Memory B cell (primary cell): Measurements from ENCODE around the gene GLOD4.
"Not testable (repeated sequence)": the region's sequence is repeated elsewhere in the genome, so short reads cannot be mapped to it uniquely, and the experiment has no call there.

ENCODE experiments used
- ATAC-seq: fragments of 150-1000 bp; cut with Tn5 transposase; 2 replicates; pipeline ENCODE4 v1.10.0; 2021; ENCODE audit warnings: low read depth, mild to moderate bottlenecking, moderate library complexity
- DNase-seq, 2 donors: peaks; one replicate each; pipeline ENCODE4 v3.0.0; 2022; ENCODE audit warnings: low spot score in 2 of 2
- H3K27ac Mint-ChIP-seq: one replicate; pipeline ENCODE4 v1.8.0; 2022; ENCODE audit warnings: mild to moderate bottlenecking, moderate library complexity, mixed read lengths
- H3K27me3 Mint-ChIP-seq: one replicate; pipeline ENCODE4 v1.8.0; 2022; ENCODE audit warnings: mixed read lengths
- H3K36me3 Mint-ChIP-seq: one replicate; pipeline ENCODE4 v1.8.0; 2022; ENCODE audit warnings: mild to moderate bottlenecking, mixed read lengths
- H3K4me1 Mint-ChIP-seq: one replicate; pipeline ENCODE4 v1.8.0; 2022; ENCODE audit warnings: mixed read lengths
- H3K4me3 Mint-ChIP-seq: one replicate; pipeline ENCODE4 v1.8.0; 2022; ENCODE audit warnings: mild to moderate bottlenecking, moderate library complexity, mixed read lengths
- H3K9me3 Mint-ChIP-seq: one replicate; pipeline ENCODE4 v1.8.0; 2022; ENCODE audit warnings: mixed read lengths

The GLOD4 gene

GRCh38 chr17:774313-774584, 7.8 kb downstream of the GLOD4 start:
- H3K4me3 Mint-ChIP-seq, result no peak overlapping the region
- H3K27me3 Mint-ChIP-seq, result no peaks in the 10 kb centered on the region
- peaks cover 8% of the 10 kb centered on the region for H3K4me1 Mint-ChIP-seq
- peaks cover 35% of the 10 kb centered on the region for H3K36me3 Mint-ChIP-seq
- no peak overlapping the region for H3K27ac Mint-ChIP-seq
- no peak for ATAC-seq
- no peak for DNase-seq
- H3K9me3 Mint-ChIP-seq, result no peaks in the 10 kb centered on the region

- Mint-ChIP-seq H3K4me3 (no peak overlapping the region), H3K27me3 (no peaks in the 10 kb centered on the region), H3K27ac (no peak overlapping the region), H3K4me1 (peaks cover 8% of the 10 kb centered on the region), H3K36me3 (peaks cover 40% of the 10 kb centered on the region), H3K9me3 (no peaks in the 10 kb centered on the region)
- DNase-seq, result no peak
- no peak for ATAC-seq
These were observed 8.4 kb downstream of the GLOD4 start for GRCh38 chr17:773467-774312.

- DNase-seq (no peak), ATAC-seq (no peak)
- Mint-ChIP-seq H3K36me3 (peaks cover 43% of the 10 kb centered on the region), H3K27ac (no peak overlapping the region), H3K9me3 (no peaks in the 10 kb centered on the region), H3K4me1 (peaks cover 8% of the 10 kb centered on the region), H3K27me3 (no peaks in the 10 kb centered on the region), H3K4me3 (no peak overlapping the region)
These were observed 9.1 kb downstream of the GLOD4 start for GRCh38 chr17:773016-773415.

DNA sequence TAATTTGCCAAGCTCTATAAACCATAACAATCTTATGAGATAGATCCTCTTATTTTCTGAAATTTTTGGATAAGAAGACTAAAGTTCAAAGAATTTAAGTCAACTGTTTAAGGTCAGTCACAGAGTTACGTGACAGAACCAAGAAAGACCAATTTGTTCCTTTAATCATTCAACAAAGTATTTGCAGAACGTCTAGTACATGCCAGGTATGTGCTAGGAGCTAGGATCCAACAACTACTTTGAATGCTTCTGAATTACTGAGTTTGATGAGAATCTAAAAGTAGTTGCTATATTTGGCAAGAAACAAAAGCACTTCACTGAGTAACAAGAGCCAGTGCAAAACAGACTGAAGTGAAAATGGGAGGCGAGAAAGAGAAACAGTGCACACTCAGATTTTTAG, 15.0 kb downstream of the GLOD4 start:
- ATAC-seq (no peak), DNase-seq (no peak)
- Mint-ChIP-seq H3K27me3 (no peaks in the 10 kb centered on the region), H3K4me3 (no peak overlapping the region), H3K27ac (no peak overlapping the region), H3K4me1 (peaks cover 3% of the 10 kb centered on the region), H3K9me3 (no peaks in the 10 kb centered on the region), H3K36me3 (peaks cover 42% of the 10 kb centered on the region)

DNA sequence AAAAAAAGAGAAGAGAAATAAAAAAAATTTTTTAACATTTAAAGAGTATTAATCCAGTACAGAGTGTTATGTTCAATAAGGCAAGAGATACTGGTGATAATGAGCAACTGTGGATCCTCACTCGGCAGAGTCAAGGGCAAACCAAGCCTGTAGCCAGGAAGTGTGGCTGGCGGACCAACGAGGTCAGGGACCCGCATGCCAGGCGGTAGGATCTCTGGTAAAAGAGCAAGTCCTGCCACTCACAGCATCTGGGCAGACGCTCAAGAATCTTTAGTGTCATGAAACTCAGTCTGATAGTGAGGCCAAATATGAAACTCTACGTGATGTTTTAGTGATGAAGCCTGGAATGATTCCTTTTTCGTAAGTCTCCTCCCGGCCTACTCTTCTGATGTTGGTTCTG, 21.7 kb downstream of the GLOD4 start:
- no peak for DNase-seq
- no peak overlapping the region for H3K27ac Mint-ChIP-seq
- no peak overlapping the region for H3K4me3 Mint-ChIP-seq
- ATAC-seq, result no peak
- H3K27me3 Mint-ChIP-seq, result no peaks in the 10 kb centered on the region
- no peaks in the 10 kb centered on the region for H3K9me3 Mint-ChIP-seq
- H3K4me1 Mint-ChIP-seq, result peaks cover 3% of the 10 kb centered on the region
- H3K36me3 Mint-ChIP-seq, result peaks cover 27% of the 10 kb centered on the region

GRCh38 chr17:759964-760363, 22.1 kb downstream of the GLOD4 start:
- no peak for ATAC-seq
- Mint-ChIP-seq H3K36me3 (peaks cover 23% of the 10 kb centered on the region), H3K4me3 (no peak overlapping the region), H3K27ac (no peak overlapping the region), H3K4me1 (no peaks in the 10 kb centered on the region), H3K27me3 (no peaks in the 10 kb centered on the region), H3K9me3 (no peaks in the 10 kb centered on the region)
- DNase-seq, result no peak

DNA sequence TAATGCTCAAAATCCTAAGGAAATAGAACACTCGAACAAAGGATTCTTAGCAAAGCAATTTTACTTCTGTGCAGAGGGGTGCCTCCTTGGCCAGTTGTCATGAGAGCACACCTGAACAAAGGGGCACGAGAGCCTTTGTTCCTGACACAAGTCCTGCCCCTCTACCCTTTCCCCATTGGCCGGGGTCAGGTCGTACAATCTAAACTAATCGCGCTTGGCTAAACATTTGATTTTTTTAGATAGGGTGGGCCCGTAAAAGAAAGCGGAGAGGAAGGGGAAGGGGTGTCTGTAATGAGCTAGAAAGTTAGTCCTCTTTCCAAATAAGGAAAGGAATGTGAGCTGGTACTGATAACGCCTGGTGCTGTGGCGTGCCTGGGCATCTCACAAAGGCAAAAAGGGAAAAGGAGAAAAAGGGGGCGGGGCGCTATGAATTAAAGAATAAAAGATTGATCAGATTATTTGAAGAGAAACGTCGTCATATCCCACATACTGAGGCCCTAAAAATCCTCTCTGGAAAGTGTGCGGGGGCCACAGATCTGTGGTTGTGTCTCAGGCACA, 26.0 kb downstream of the GLOD4 start:
- ATAC-seq, H3K27ac Mint-ChIP-seq, H3K27me3 Mint-ChIP-seq, DNase-seq, H3K4me3 Mint-ChIP-seq, H3K9me3 Mint-ChIP-seq: not testable (repeated sequence)
- Mint-ChIP-seq H3K4me1 (peaks cover 10% of the 10 kb centered on the region), H3K36me3 (peaks cover 11% of the 10 kb centered on the region)

DNA sequence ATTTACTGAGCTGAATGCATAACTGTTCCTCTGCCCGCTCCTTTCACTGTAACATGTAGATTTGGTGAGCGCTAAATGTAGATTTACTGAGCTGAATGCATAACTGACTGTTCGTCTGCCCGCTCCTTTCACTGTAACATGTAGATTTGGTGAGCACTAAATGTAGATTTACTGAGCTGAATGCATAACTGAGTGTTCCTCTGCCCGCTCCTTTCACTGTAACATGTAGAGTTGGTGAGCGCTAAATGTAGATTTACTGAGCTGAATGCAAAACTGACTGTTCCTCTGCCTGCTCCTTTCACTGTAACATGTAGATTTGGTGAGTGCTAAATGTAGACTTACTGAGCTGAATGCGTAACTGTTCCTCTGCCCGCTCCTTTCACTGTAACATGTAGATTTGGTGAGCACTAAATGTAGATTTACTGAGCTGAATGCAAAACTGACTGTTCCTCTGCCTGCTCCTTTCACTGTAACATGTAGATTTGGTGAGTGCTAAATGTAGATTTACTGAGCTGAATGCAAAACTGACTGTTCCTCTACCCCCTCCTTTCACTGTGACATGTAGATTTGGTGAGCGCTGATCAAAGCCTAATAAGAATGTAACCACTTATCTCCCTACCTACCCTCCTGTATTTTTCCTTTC, 26.6 kb downstream of the GLOD4 start:
- H3K9me3 Mint-ChIP-seq, H3K27me3 Mint-ChIP-seq, H3K36me3 Mint-ChIP-seq, DNase-seq, H3K27ac Mint-ChIP-seq, H3K4me3 Mint-ChIP-seq, ATAC-seq: not testable (repeated sequence)
- peaks cover 17% of the 10 kb centered on the region for H3K4me1 Mint-ChIP-seq

GRCh38 chr17:753418-753817, 28.7 kb downstream of the GLOD4 start:
- H3K4me3 Mint-ChIP-seq, result peak overlapping the region; percentile 55
- no peaks in the 10 kb centered on the region for H3K9me3 Mint-ChIP-seq

DNA sequence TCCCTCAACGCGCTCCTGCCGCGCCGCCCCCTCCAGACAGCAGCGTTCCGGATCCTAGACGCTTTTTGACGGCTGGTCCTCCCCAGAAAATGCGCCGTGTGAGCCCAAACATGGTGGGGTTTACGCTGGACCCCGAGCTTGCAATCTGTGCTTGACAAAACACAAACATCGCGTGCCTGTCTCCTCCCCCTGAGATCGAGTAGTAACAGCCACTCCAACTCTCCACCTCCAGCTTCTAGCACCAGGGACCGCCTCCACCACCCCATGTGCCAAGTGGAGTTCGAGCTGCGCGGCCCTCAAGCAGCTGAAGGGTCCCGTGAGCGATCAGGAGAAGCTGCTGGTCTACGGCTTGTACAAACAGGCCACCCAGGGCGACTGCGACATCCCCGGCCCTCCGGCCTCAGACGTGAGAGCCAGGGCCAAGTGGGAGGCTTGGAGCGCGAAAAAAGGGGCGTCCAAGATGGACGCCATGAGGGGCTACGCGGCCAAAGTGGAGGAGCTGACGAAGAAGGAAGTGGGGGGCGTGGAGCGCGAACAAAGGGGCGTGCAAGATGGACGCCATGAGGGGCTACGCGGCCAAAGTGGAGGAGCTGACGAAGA, 29.4 kb downstream of the GLOD4 start:
- H3K27ac Mint-ChIP-seq, result peak overlapping the region; percentile 95
- peak overlapping the region; percentile 98 for H3K4me3 Mint-ChIP-seq
- H3K4me1 Mint-ChIP-seq, result peaks cover 35% of the 10 kb centered on the region
- H3K9me3 Mint-ChIP-seq, result no peaks in the 10 kb centered on the region
- peaks cover 9% of the 10 kb centered on the region for H3K36me3 Mint-ChIP-seq
- no peaks in the 10 kb centered on the region for H3K27me3 Mint-ChIP-seq
- DNase-seq (no peak), ATAC-seq (peak; percentile 7)

More at GRCh38 chr17:753418-753817, 28.7 kb downstream of the GLOD4 start:
- H3K4me1 Mint-ChIP-seq, result peaks cover 31% of the 10 kb centered on the region
- no peak for ATAC-seq
- H3K27me3 Mint-ChIP-seq, result no peaks in the 10 kb centered on the region
- no peak overlapping the region for H3K27ac Mint-ChIP-seq
- H3K36me3 Mint-ChIP-seq, result peaks cover 3% of the 10 kb centered on the region
- no peak for DNase-seq

GRCh38 chr17:752002-752619, 30.0 kb downstream of the GLOD4 start, which contains the start of gene GEMIN4:
Gene GEMIN4, minus strand, starts transcription at chr17:752264. Its CDS starts 122 bp downstream, at chr17:752142.
- Mint-ChIP-seq H3K27ac (peak within 1 kb of the TSS; percentile 95), H3K27me3 (no peaks in the 10 kb centered on the region), H3K4me3 (peak within 1 kb of the TSS; percentile 98), H3K9me3 (no peaks in the 10 kb centered on the region), H3K36me3 (peaks cover 9% of the 10 kb centered on the region), H3K4me1 (peaks cover 35% of the 10 kb centered on the region)
- DNase-seq (peak; percentile 100), ATAC-seq (peak; percentile 81)

DNA sequence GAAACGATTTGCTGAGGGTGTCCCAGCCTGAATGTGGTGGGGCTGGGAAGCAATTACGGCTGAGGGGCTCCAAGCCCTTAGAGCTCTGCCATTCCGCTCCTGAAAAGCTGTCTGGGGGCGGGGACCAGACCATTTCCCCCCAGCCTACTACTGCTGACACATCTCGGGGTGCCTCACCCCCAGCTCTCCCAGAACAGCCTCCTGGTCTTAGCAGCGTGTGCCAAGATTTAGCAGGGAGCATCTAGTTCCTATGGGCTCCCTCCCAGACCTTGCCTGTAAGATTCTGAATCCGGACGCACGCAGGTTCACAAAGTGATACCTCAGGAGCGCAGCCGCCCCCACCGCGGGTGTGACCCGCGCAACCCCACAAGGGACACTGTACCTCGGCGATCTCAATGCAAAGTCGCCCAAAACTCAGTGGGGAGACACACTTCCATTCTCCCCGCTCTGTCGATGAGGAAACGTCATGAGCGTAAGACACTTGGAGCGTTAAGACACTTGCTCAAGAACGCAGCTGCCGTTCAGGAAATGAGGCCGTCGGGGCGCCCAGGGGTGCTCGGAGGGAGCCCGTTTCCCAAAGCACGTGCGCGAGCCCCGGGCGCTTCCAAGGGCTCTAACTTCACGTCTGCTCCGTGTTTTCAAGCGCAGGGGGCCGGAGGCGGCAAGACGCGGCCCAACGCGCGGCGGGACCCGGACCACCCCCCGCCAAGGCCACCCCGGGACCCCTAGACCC, 30.6 kb downstream of the GLOD4 start:
- peaks cover 10% of the 10 kb centered on the region for H3K36me3 Mint-ChIP-seq
- DNase-seq (peak in 1 of 2 donors; percentile 44), ATAC-seq (peak; percentile 49)
- no peaks in the 10 kb centered on the region for H3K9me3 Mint-ChIP-seq
- H3K4me1 Mint-ChIP-seq, result peaks cover 35% of the 10 kb centered on the region
- H3K27ac Mint-ChIP-seq, result peak overlapping the region; percentile 95
- no peaks in the 10 kb centered on the region for H3K27me3 Mint-ChIP-seq
- peak overlapping the region; percentile 98 for H3K4me3 Mint-ChIP-seq

DNA sequence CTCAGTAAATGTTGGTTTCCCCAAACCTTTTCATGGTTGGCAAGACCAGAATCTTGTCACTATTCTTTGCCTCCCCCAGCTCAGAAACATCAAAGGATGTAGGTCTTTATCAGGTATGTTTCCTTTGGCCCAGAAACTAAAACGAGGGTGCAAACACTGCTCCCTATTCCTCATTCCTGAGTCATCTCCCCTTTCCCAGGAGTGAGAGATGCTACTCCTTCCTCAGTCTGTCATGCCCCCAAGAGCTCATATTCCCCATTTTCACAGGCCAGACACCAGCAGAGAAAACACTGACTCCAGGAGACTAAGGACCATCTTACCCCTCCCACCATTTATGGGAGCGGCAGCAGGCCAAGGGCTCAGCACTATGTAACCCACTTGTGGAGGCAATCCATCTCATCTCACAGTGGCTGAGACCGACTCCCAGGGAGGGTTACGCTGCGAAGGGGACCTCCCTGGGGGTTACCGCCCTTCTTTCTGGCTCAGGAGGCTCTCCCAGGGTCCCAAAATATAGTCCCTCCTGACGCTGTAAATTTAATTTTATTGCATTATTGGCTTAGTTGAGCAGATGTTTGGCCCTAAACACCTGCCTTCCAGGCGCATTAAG, 31.5 kb downstream of the GLOD4 start:
- peaks cover 35% of the 10 kb centered on the region for H3K4me1 Mint-ChIP-seq
- peak overlapping the region; percentile 95 for H3K27ac Mint-ChIP-seq
- no peaks in the 10 kb centered on the region for H3K27me3 Mint-ChIP-seq
- no peaks in the 10 kb centered on the region for H3K9me3 Mint-ChIP-seq
- ATAC-seq, result no peak
- H3K4me3 Mint-ChIP-seq, result peak overlapping the region; percentile 98
- DNase-seq, result no peak
- H3K36me3 Mint-ChIP-seq, result peaks cover 10% of the 10 kb centered on the region
